Left ventricle myocardium superior (tissue), 1 donor: ENCODE measurements around the gene SCAPER. TPM values are rescaled to one million over a fixed set of nuclear protein-coding genes. Genes with fewer than 3 reads are reported as not detected.
"Not testable (repeated sequence)": the region's sequence is repeated elsewhere in the genome, so short reads cannot be mapped to it uniquely, and the experiment has no call there.

Experiments
- ATAC-seq: fragments of 200-7000 bp; cut with Tn5 transposase; one replicate; pipeline ENCODE4 v1.9.1; 2020; ENCODE audit warnings: mild to moderate bottlenecking, moderate library complexity
- DNase-seq: peaks from one replicate; pipeline ENCODE4 v3.0.0-alpha.2; 2020
- intact Hi-C: fragments of 100-400 bp; cut with micrococcal nuclease; formaldehyde crosslinking; loops from one replicate; pipeline ENCODE4 v1.11.0; 2022
- total RNA-seq: library from RNA; stranded (reverse); fragmentation: NEBNext Ultra II Directional; extraction: Animal tissue kit (Norgen Biotek cat#: 25700); gene quantifications from one replicate; pipeline ENCODE4 v1.2.1, GENCODE V29; 2021
- donor health status: DM: no; HTN: yes; CAD: no; lungs with severe emphysema.

The SCAPER gene
- total RNA-seq, 1 donor from 2014 or later = 54.9 TPM

DNA sequence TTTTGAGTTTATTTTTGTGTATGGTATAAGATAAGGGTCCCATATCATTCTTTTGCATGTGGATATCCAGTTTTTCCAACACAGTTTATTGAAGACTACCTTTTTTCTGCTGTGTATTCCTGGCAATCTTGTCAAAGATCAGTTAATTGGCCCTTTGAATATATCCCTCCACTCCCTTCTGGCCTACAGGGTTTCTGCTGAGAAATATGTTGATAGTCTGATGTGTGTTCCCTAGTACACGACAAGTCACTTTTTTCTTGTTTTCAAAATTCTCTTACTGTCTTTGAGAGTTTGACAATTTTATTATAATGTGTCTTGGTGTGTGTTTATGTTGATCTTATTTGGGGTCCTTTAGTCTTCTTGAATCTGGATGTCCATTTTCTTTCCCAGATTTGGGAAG, 439.4 kb downstream of the SCAPER start:
- DNase-seq (no peak), ATAC-seq (no peak)
- intact Hi-C loops = no loop called here

GRCh38 chr15:76464247-76464646, 440.9 kb downstream of the SCAPER start:
- intact Hi-C loops = no loop called here
- DNase-seq = no peak
- no peak for ATAC-seq

DNA sequence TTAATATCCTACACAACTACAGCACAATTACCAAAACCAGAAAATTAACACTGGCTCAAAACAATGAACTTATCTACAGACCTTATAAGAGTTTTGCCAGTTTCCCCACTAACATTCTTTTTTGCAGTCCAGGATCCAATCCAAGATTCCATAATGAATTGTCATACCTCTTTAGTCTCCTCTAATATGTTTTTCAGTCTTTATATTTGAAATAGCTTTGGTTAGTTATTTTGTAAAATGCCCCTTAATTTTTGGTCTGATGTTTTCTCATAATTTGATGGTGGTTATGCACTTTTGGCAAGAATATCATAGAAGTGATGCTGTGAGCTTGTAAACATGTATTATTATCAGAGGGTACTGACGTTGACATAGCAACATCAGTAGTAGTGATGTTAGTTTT, 444.3 kb downstream of the SCAPER start:
- intact Hi-C loops = no loop called here
- DNase-seq (no peak), ATAC-seq (no peak)

DNA sequence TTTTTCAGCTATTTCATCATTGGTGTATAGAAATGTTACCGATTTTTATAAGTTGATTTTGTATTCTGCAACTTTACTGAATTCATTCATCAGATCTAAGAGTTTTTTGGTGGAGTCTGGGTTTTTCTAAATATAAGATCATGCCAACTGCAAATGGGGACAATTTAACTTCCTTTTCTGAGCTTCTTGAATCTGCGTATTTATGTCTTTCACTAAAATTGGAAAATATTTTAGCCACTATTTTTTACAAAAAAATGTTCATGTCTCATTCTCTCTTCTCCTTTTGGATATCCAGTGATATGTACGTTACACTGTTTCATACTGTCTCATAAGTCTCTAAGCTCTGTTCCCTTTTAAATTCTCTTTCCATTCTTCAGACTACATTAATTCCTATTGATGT, 444.8 kb downstream of the SCAPER start:
- intact Hi-C loops = no loop called here
- ATAC-seq = no peak
- no peak for DNase-seq

DNA sequence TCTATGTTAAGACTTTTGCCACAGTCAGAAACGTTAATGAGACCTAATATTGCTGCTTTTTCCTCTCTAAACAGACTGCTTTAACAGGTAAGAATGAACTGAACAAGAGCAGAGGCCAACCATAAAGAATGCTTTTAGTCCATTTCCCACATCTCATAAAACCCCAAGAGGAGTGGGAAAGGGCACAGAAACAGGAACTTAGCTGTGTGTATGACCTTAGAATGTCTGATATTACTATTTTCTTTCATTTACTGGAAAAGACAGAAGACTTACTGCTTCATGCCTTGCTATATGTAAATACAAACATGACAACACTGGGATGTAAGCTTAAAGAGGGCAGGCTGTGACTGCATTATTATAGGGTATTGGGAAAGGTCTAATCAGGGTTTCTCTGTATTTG, 453.6 kb downstream of the SCAPER start:
- no peak for DNase-seq
- intact Hi-C loops = no loop called here

DNA sequence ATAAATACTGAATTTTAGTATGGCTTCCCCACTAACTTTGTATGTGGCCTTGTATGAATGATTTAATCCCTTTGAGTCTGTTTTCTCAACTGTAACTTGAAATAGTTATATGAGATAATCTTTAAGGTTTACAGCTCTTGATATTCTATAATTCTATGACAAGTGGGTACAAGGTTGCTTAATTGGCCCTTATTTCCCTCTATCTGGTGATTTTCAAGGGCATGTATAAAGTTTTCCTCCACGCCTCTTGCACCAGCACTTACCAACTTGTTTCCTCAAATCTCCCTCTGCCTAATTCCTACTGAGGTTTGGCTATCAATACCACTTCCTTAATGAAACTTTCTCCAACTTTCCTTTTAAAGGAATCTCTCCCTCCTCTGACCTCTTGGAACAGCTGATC, 455.7 kb downstream of the SCAPER start:
- intact Hi-C loops = no loop called here
- no peak for ATAC-seq
- no peak for DNase-seq

More for the DNA sequence above, 453.6 kb downstream of the SCAPER start:
- no peak for ATAC-seq

DNA sequence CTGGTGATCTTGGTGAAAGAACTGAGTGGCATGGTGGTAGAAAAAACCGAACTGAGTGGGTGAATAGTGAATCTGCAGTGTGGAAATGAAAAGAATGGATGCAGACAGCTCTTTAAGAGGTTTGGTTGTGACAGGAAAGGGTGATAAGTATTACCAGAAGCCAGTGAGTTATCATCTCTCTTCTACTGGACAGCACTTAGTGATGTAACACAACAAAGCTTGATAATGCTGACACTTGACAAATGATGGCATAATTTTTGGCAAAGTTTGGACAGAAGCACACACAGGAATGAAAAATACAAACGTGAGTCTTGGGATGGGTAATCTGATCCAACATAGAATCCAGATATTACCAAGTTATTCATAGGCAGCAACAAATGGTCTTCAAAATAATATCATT, 456.4 kb downstream of the SCAPER start:
- intact Hi-C loops = no loop called here

DNA sequence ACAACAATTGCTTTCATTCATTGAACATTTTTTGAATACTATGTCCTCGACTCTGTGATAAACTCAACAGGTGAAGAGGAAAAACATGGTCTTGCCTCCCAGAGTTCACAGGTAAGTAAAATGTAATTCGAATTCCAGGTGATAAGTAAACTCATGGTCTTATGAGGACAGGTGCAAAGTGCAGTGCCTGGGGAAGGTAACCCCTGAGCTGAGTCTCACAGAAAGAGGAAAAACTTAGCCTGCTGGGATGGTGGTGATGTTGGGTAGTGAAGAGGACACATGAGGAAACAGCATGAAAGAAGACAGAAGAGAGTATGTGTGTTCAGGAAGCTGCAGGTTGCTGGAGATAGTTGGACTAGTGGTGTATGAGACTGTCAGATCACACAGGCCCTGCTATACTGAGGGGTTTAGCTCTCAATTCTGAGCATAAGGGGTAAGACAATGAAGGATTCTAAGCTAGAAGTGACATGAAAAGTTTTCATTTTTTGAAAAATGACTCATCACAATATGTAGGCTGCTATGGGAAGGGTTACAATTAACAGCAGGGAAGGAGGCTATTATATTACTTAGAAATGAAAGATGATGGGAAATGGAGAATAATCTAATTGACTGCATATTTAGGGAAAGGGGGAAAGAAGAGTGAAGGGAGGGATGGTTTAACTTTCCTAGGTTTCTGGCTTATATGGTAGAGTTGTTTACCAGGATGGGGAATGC, 457.3 kb downstream of the SCAPER start:
- intact Hi-C loops = no loop called here
- no peak for DNase-seq
- no peak for ATAC-seq

More for the DNA sequence above, 456.4 kb downstream of the SCAPER start:
- DNase-seq (no peak), ATAC-seq (no peak)

GRCh38 chr15:76440441-76440840, 464.7 kb downstream of the SCAPER start:
- intact Hi-C loops = no loop called here
- no peak for ATAC-seq
- DNase-seq = no peak

GRCh38 chr15:76439542-76439941, 465.6 kb downstream of the SCAPER start:
- intact Hi-C loops = no loop called here
- ATAC-seq (no peak), DNase-seq (no peak)

- no peak for DNase-seq
- intact Hi-C loops = no loop called here
- no peak for ATAC-seq
These were observed 471.2 kb downstream of the SCAPER start for GRCh38 chr15:76433798-76434400.

GRCh38 chr15:76433036-76433435, 472.1 kb downstream of the SCAPER start:
- ATAC-seq, DNase-seq, intact Hi-C loops: not testable (repeated sequence)

DNA sequence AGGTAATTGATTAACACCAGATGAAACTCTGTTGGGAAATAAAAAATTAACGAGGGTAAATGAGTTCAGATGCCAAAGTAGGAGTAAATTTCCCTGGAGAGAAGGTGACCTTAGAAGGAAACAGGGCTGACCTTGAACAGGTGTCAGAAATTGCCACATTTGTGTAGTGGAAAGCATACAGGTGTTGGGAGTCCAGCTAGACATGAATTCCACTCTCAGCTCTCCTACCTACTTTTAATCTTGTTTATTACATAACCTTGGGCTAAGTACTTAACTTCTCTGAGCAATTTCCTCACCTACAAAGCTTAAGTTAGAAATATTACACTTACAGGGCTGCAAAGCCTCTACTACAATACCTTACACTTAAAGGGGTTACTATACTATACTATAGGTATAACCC, 472.5 kb downstream of the SCAPER start:
- DNase-seq (no peak), ATAC-seq (no peak)
- intact Hi-C loops = no loop called here

- DNase-seq = no peak
- peak; percentile 55 for ATAC-seq
- intact Hi-C loops = no loop called here
These were observed 473.2 kb downstream of the SCAPER start for GRCh38 chr15:76431971-76432370.

DNA sequence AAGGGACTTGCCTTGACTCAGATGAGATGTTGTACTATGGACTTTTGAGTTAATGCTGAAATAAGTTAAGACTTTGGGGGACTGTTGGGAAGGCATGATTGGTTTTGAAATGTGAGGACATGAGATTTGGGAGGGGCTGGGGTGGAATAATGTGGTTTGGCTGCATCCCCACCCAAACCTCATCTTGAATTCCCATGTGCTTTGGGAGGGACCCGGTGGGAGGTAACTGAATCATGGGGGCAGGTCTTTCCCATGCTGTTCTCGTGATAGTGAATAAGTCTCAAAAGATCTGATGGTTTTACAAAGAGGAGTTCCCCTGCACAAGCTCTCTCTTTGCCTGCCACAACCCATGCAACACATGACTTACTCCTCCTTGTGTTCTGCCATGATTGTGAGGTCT, 474.4 kb downstream of the SCAPER start:
- intact Hi-C loops, DNase-seq, ATAC-seq: not testable (repeated sequence)

GRCh38 chr15:76429661-76430060, 475.5 kb downstream of the SCAPER start:
- no peak for DNase-seq
- no peak for ATAC-seq
- intact Hi-C loops = no loop called here

DNA sequence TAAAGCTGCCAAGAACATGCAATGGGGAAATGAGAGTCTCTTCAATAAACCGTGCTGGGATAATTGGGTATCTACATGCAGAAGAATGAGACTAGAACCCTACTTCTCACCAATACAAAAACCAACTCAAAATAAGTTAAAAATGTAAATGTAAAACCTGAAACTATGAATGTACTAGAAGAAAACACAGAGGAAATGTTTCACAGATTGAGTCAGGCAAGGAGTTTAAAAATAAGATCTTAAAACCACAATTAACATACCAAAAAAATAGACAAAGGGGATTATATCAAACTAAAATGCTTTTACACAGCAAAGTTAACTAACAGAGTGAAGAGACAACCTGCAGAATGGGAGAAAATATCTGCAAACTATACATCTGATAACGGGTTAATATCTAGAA, 478.2 kb downstream of the SCAPER start:
- intact Hi-C loops = no loop called here

DNA sequence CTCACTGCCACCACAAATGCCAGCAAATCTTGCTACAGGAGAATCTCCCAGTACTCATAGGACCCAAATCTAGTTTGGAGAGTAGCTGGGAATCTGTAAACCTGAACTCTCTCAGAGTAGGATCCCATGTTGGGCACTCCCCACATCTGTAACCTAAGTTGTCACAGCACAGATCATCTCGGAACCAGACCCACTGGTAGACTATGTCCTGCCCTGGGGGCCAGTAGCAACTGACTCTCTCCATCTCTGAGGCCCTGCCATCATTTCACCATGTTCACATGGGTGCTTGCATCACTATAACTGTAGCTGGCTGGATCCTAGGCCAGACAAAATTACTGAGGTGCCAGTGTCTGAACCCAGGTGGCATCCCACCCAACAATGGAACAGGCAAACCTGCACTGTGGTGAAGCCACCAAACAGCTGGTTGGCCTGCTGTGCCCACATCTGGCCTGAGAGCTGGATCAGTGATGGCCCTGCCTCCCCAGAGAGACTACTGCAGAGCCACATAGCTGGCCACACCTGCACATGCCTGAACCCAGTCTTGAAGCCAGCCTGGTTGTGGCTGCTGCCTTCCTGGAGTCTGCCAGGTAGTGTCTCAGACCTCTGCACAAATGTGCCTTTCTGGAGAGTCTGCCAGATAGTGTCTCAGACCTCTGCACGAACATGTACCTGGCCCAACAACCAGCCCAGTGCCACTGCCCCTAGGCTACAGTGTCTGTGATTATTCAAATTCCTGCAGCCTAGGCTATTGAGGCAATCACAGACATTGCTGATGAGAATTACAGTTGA, 486.6 kb downstream of the SCAPER start:
- ATAC-seq (no peak), DNase-seq (no peak)
- intact Hi-C loops = no loop called here

More for the DNA sequence above, 478.2 kb downstream of the SCAPER start:
- DNase-seq (no peak), ATAC-seq (no peak)

DNA sequence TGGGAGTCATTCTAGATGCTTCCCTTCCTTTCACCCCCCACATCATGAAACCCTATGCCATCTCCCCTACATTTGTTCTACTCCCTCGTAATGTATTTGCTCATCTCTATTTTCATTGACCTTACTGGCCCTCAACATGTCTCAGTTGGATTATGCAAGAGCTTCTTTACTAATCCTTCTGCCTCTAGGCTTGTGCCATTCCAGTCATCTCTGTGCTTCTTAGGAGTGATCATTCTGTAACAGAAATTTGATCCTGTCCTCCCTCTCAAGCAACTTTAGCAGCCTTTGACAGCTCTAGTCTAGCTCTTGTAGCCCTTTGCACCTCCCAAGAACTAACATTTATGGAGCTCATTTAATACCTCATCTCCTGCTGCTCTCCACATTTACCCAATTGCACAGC, 503.9 kb downstream of the SCAPER start:
- intact Hi-C loops = no loop called here
- DNase-seq (no peak), ATAC-seq (no peak)

DNA sequence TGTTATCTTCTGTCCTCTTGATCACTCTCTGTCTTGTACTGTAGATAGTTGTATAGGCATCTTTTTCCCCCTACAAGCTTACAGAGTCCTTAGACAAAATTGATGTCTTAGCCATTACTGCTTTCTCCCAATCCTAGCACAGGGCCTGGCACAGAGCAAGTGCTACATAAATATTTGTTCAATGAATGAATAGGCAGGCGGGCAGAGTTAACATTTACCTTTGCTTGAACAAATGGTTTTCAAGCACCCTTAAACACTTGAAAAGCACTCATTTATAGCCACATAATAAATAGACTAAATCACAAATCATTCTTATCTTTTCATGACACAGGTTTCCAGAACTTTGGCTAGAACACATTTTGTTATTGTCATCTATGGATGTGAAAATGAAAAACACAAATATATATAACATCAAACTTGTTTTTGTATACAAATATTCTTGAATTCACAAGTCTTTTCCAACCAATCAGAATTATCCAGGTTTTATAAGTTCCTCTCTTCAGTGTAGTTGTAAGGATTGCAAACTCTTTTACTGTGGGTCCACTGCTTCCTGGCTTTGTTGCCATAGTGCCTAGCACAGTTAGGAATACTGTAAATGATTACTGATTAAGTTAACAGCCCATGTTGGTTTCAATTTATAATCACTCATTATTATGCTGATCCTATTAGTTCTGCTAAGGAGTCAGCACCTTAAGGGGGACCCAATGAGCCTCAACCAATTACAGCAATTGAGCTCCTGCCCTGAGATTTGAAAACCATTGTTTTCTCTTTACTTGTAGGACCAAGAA, 506.6 kb downstream of the SCAPER start:
- intact Hi-C loops = no loop called here
- ATAC-seq = no peak
- DNase-seq = no peak
